Dermis blood vessel endothelial cell (primary cell): ENCODE measurements around the gene SYT15. TPM values are rescaled to one million over a fixed set of nuclear protein-coding genes. Genes with fewer than 3 reads are reported as not detected.

Source experiments
- DNase-seq: peaks from one replicate; pipeline ENCODE4 v3.0.0; 2010
- total RNA-seq: library from RNA; depleted of rRNA; stranded (reverse); fragments of >200 nt; gene quantifications from 2 replicates; pipeline ENCODE4 v1.2.3, GENCODE V29; 2014

The SYT15 gene
- total RNA-seq, 1 donor from 2014 or later: 0.51 TPM

DNA sequence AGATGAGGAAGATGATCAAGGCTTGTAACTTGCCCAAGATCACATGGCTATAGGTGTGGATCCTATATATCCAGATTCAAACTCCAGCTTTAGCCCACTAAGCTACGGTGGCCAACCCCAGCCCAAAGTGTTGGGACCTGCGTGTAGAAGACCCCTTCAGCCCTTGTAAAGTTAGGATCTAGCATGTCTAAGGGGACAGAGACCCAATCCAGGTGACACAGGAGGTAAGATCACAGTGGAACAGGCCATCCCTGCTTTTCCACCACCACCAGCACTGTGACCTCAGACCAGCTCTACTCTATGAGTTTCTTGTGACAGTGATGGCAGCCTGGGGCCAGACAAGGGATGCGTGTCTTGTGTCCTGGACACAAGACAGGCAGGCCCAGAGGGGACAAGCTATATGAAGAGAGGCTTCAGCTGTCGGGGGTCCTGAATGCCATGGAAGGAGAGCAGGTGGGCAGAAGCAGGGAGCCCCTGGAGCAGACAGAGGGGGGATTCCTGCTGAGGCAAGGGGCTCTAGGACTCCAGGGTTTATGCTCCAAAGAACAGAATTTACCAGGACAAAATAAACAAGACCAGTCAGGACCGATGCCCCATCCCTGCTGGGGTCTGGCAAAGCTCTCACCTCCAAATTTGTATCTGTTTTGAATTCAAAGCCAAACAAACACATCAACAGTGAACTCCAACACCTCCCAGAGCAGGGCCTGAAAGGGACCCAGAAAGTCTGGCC is 32.9 kb upstream of the SYT15 start:
- no peak for DNase-seq

DNA sequence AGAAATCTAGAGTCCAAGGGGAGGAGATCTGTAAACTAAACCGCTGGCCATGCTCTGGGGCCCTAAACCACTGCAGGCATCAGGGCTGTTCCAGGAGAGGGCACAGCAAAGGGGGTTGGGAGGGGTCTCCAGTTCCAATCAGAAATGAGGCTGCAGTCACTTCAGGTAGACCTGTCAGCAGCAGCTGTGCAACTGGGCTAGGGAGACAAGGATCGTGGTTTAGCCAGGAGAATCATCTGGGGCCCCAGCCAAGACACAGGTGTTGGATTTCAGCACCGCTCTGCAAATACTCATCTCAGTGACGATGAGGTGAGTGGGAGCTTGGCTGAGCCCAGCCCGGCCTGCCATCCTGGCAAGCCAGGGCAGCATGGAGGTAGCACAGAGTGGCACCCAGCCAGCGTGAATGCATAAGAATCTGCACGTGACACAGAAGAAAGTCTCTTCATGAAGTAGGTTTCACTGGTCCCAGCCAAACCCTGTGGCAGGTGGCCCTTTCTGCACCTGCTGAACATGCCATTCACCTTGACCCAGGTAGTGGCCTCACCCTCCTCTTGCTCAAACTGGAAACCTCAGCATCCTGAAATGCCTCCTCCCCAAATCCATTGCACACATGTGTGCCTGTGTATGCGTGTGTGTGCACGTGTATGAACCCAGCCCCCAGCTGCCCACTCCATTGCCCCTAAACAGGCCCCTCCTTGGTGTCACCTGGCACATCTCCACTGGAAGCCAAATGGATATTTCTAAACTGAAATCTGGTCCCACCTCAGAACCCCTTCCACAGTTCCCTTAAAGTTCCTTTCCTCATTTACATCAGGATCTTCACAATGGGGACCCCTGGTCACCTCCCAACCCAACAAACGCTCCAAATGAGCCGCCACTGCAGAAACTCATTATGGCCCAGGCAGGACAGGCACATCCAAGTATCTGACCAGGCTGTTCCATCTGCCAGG is 32.1 kb upstream of the SYT15 start:
- DNase-seq: no peak

GRCh38 chr10:46547541-46548497 is 31.1 kb upstream of the SYT15 start:
- no peak for DNase-seq

GRCh38 chr10:46548498-46549090 is 30.3 kb upstream of the SYT15 start:
- no peak for DNase-seq

DNA sequence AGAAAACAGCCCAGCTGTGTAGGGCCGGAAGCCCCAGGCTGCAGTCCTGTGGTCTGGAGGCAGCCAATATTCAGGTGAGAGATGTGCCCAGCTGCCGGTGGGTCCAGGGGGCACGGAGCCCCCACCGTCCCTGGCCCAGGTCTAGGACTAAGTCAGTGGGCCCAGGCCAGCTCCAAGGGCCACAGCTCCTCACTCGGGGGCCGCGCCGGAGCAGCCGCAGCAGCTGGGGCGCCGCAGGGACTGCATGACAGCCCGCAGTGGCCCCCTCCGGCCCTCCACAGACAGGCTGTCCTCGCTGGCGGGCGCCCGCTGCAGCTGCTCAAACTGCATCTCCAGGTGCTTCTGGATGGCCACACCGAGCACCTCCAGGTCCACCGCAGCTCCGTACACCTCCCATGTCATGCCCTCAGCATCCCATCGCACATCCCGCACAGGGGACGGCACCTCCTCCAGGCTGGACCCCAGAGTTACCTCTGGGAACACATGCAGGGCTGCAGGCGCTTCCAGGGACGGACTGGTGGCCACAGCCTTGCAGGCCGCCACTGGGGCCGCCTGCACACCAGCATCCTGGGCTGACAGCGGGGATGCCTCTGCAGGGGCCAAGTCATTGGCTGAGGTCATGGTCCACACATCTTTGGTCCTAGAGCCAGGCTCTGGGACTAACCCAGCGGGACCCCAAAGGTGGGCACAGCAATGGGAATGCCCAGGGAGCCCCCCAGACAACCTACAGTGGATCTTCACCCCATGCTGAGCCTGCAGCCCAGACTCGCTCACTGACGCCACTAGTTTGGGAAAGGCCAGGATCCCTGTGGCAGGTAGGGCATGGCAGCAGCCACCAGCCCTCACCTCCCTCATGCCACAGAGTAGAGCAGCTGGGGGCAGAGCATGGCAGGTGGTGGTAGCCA is 29.5 kb upstream of the SYT15 start:
- DNase-seq: no peak

- no peak for DNase-seq
Measured at GRCh38 chr10:46550076-46550790, 28.7 kb upstream of the SYT15 start.

GRCh38 chr10:46550795-46551700 is 27.9 kb upstream of the SYT15 start:
- DNase-seq: no peak

- DNase-seq: no peak
Measured at GRCh38 chr10:46551701-46552525, 27.0 kb upstream of the SYT15 start.

DNA sequence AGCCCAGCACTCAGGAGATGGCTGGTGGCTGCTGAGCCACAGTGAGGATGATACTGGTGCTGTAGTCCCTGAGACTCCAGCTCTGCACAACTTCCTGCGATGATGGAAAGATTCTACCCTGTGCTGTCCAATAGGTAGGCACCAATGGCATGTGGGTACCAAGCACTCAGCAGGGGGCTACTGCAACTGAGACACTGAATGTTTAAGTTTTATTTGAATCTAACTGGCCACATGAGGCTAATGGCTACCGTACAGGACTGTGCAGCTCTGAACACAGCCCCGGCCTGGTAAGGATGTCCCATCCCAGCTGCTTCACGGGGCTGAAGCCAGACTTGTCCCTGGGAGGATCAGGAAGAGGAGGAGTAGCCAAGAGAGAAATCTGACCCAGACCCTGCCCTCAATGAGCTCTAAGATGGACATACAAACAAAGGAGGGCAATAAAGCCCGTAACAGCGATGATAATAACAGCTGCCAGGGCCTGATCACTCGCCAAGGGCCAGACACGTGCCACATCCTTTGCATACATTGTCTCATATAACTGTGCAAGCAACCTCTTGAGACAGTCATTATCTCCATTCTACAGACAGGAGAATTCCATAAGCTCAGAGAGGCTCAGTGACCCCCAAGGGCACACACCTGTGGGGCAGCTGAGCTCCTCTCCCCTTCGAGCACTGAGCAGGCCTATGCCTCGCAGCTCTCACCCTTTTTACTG is 26.2 kb upstream of the SYT15 start:
- DNase-seq: no peak

GRCh38 chr10:46553238-46554049 is 25.5 kb upstream of the SYT15 start:
- DNase-seq: no peak

DNA sequence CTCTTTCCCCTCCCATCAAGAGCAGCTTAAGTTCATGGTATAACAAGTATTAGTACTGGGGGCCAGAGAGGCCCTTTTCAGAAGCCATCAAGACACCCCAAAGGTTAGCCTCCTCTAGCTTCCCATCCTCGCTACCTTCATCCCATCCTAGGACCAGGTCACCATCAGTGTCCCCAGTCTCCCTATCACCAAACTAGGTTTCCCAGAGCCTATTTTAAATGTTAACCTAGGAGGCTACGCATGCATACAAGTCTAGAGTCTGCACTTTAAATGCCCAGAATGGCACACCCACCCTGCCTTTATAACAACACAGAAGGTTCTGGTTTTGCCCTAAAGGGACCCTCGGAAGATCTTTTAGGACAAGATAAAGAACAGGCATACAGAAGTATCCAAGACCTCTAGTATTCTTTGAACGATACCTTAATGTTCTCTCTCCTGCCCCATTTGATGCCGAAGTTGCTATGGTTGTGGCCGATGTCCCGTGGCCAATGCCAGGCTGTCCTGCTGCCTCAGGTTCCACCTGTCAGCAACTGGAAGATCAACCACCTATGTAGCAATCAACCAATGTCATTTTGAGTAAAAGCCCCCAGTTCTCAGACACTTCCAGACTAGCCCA is 24.7 kb upstream of the SYT15 start:
- no peak for DNase-seq

DNA sequence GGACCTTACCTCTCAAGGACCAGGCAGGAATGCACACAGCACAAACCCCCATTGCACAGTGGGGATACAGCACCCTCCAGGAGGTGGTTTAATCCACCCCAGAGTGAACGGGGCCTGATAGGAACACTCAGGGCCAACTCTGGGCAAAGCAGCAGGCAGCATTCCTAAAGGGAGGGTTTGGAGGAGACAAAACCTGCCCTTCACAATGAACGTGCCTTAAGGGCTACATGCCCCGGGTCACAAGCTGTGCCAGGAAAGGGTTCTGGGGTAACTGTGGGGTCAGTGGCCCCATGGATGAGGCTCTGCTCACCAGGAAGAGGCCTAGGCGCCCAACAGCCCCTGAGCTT is 23.6 kb upstream of the SYT15 start:
- DNase-seq: no peak

DNA sequence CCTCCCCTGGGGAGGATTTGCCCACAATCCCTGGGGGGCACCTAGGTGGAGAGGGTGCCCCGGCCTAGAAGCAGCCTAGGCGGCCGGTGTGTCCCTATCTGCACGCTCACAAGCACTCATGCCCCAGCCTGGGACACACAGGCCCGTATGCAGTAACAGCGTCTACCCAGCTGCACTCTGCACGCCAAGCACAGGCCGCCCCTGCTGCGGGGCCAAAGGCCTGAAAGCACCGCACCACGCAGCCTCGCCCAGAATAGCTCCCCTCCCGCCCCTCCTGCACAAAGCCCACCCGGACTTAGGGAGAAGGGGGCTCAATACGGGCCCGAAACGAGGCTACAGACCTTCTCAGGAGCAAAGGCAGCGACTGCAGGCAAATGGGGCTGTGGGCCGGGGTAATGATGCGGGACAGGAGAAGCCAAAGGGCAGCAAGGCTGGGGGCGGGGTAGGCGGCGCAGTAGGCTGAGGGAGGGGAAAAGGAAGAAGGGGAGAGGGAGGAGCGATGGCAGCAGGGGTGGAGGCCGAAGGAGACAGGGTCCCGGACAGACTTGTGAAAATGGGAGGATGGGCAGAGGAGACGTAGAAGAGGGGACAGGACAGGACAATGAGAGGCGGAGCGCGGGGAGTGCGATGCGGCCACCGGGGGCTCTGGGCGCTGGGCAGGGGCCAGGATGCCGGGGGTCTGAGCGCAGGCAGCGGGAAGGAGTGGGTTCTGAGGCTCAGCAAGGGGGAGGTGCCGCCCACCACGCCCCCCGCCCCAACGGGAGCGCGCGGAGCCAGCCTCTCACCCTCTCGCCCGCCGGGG is 23.0 kb upstream of the SYT15 start:
- DNase-seq: no peak

DNA sequence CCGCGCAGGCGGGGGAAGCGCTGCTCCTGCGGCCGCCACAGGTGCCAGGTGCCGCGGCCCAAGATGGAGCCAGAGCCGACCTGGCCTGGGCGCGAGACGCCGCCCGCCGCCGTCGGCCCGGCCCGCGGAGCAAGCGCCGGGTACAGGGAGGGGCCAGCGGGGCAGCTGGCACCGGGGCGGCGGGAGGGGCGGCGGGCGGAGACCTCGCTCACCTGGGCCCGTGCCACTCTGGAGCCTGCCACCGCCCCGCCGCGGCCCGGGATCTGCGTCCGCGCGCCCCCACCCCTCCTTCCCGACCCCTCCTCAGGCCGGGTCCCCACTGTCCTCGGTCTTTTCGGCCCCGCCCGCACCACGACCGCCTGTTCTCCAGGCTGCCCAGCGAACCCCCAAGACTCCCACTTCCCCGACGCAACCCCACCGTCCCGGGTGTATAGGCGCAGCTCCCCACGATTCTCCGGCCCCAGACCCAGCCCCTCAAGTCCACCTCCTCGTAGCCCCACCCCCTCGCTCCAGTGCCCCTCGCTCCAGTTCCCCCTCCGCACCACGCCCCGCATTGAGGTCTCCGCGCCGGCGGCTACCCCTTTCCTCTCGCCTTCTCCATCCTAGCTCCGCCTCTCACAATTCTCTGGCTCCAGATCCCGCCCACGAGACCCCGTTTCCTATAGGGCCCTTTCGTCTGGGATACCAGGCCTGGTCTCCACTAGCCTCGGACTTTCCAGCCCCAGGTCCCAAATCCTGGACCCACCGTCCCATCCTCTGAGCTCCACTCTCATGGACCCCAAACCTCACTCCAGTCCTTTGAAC is 22.2 kb upstream of the SYT15 start, which contains the start of gene GPRIN2:
Gene GPRIN2 (minus strand): TSS at position 144 of the 804 bp plus-strand sequence. CDS start 5,922 bp downstream, outside the sequence.
- DNase-seq: no peak
